ENCODE data around the gene LIG1. TPM values are rescaled to one million over a fixed set of nuclear protein-coding genes. Genes with fewer than 3 reads are reported as not detected.

Gene LIG1
- total RNA-seq, 1 experiment from 2014 or later = 115 TPM

DNA sequence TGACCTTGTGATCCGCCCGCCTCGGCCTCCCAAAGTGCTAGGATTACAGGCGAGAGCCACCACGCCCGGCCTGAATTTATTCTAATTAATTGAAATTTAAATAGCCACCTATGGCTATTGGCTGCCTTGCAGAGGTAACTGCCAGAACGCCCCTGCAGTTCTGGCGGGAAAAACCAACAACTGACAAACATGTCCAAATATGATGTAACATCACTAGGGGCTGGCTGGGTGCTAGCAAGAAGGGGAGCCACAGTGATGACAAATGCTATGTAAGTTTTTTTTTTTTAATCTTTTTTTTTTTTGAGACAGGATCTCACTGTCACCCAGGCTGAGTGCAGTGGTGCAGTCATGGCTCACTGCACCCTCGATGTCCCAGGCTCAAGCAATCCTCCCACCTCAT, 13.2 kb upstream of the LIG1 start:
- Histone ChIP-seq H3K18ac (ENCODE audit: insufficient read length, low read depth, low read length) (no peak overlapping the region), H4K20me1 (ENCODE audit: control insufficient read depth, insufficient read depth, insufficient read length) (no peaks in the 10 kb centered on the region), H4K8ac (replicated peaks; ENCODE audit: insufficient read length, low read depth, low read length) (no peak overlapping the region), H2AK5ac (ENCODE audit: insufficient read length, low read length) (no peak overlapping the region), H3K9me3 (ENCODE audit: control insufficient read depth, low read depth, low read length) (peaks cover 8% of the 10 kb centered on the region), H2BK20ac (ENCODE audit: low read depth, low read length, poor library complexity, severe bottlenecking) (no peak overlapping the region), H3K23ac (ENCODE audit: insufficient read length, low read depth, low read length) (no peak overlapping the region), H3T11ph (ENCODE audit: low read length) (no peak overlapping the region), H3K14ac (ENCODE audit: insufficient read depth, low read length) (no peak overlapping the region), H3K9ac (ENCODE audit: extremely low read depth, insufficient read length, low read length) (no peak overlapping the region), H3K79me1 (ENCODE audit: insufficient read depth, low read depth, low read length, poor library complexity, severe bottlenecking) (no peaks in the 10 kb centered on the region), H2BK15ac (ENCODE audit: low read depth, low read length) (no peak overlapping the region), H3K4ac (ENCODE audit: low read depth, low read length) (no peak overlapping the region), H2AFZ (ENCODE audit: low read length) (no peak overlapping the region), H3K4me2 (ENCODE audit: insufficient read depth, insufficient read length, low read length) (no peak overlapping the region), H4K91ac (ENCODE audit: insufficient read length, low read depth, low read length) (no peak overlapping the region), H3K23me2 (ENCODE audit: insufficient read length, low read depth, low read length, poor library complexity, severe bottlenecking) (no peaks in the 10 kb centered on the region), H2BK120ac (ENCODE audit: low read depth, low read length, poor library complexity, severe bottlenecking) (no peak overlapping the region), H4K5ac (ENCODE audit: insufficient read length, low read depth, low read length) (no peak overlapping the region), H3K79me2 (ENCODE audit: insufficient read depth, low read length) (0 out of 2 replicates have a peak, but pooled peaks cover 2% of the 10 kb centered on the region), H3K27ac (ENCODE audit: insufficient read length, low read depth, low read length) (no peak overlapping the region), H3K4me1 (ENCODE audit: insufficient read depth, low read length) (no peaks in the 10 kb centered on the region), H2BK5ac (ENCODE audit: insufficient read length, low read length) (no peak overlapping the region), H2BK12ac (ENCODE audit: insufficient read length, low read depth, low read length) (no peak overlapping the region), H3K27me3 (ENCODE audit: insufficient read depth, low read length) (no peaks in the 10 kb centered on the region), H3K56ac (ENCODE audit: insufficient read length, low read depth, low read length) (no peak overlapping the region)
- Mint-ChIP-seq H3K4me1 (no peaks in the 10 kb centered on the region), H3K9me3 (peaks cover 19 to 20% of the 10 kb centered on the region in 2 experiments), H3K4me3 (no peak overlapping the region), H3K27ac (no peak overlapping the region), H3K27me3 (ENCODE audit: low read depth) (no peaks in the 10 kb centered on the region), H3K36me3 (ENCODE audit: insufficient read depth in 1 of 3, low read depth in 3 of 3) (peaks cover 35 to 53% (median 43%) of the 10 kb centered on the region in 3 experiments)
- TF ChIP-seq, protein P1, sequence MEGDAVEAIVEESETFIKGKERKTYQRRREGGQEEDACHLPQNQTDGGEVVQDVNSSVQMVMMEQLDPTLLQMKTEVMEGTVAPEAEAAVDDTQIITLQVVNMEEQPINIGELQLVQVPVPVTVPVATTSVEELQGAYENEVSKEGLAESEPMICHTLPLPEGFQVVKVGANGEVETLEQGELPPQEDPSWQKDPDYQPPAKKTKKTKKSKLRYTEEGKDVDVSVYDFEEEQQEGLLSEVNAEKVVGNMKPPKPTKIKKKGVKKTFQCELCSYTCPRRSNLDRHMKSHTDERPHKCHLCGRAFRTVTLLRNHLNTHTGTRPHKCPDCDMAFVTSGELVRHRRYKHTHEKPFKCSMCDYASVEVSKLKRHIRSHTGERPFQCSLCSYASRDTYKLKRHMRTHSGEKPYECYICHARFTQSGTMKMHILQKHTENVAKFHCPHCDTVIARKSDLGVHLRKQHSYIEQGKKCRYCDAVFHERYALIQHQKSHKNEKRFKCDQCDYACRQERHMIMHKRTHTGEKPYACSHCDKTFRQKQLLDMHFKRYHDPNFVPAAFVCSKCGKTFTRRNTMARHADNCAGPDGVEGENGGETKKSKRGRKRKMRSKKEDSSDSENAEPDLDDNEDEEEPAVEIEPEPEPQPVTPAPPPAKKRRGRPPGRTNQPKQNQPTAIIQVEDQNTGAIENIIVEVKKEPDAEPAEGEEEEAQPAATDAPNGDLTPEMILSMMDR (conservative IDR thresholded peaks at IDR 0.05) = no peak
- DNase-seq = no peak
- no CpG with 5 or more reads among the region's 9 CpGs for WGBS (ENCODE audit: extremely low coverage, insufficient read length, low lambda C conversion rate)

Measured in H9 (cell line).